Panc1 (cell line): ENCODE data around the gene CCSAP. TPM values are rescaled to one million over a fixed set of nuclear protein-coding genes. Genes with fewer than 3 reads are reported as not detected.

ENCODE experiments used
- ATAC-seq: fragments of 200-7000 bp; cut with Tn5 transposase; 2 replicates; pipeline ENCODE4 v1.9.1; 2020; ENCODE audit warnings: mild to moderate bottlenecking, moderate library complexity
- BruUV-seq: library from RNA; stranded (reverse); fragments of 400-500 nt; replicated peaks from 2 replicates; lab custom pipeline; 2021; lab: Mats Ljungman, UMichigan
- CTCF ChIA-PET: fragments of 300-600 bp; sonication (Branson Sonifier 250); formaldehyde crosslinking; loops from one replicate; lab custom pipeline; 2022; ENCODE audit warnings: antibody characterized with exemption; lab: Charles Lee
- POLR2A ChIA-PET: fragments of 300-600 bp; sonication (Branson Sonifier 250); formaldehyde crosslinking; loops from one replicate; lab custom pipeline; 2022; ENCODE audit warnings: antibody characterized with exemption; lab: Charles Lee
- DNase-seq: peaks from one replicate; pipeline ENCODE4 v3.0.0-alpha.2; 2010; ENCODE audit warnings: low read depth, low spot score
- H3K27ac ChIP-seq: 2 replicates; pipeline ENCODE4 v1.5.1; 2011; ENCODE audit warnings: mild to moderate bottlenecking, low read length, inconsistent platforms
- H3K27me3 ChIP-seq: fragments of 200-500 bp; sonication (Bioruptor generic); 2 replicates; pipeline ENCODE4 v1.6.0; 2014; ENCODE audit warnings: low read length, inconsistent platforms; ENCODE audit not compliant: control insufficient read depth, insufficient read depth
- H3K36me3 ChIP-seq: fragments of 200-500 bp; sonication (Bioruptor generic); 2 replicates; pipeline ENCODE4 v1.5.1; 2014; ENCODE audit warnings: inconsistent platforms, mild to moderate bottlenecking, low read length, moderate library complexity; ENCODE audit not compliant: control insufficient read depth, insufficient read depth
- H3K4me1 ChIP-seq: 2 replicates; pipeline ENCODE4 v1.5.1; 2011; ENCODE audit warnings: inconsistent platforms, mild to moderate bottlenecking, low read length, moderate library complexity; ENCODE audit not compliant: control insufficient read depth, insufficient read depth
- H3K4me3 ChIP-seq, 2 experiments: 2 replicates each; pipeline ENCODE4 v1.5.1; 2011 to 2012; ENCODE audit warnings: low read depth in 2 of 2, low read length in 2 of 2, mild to moderate bottlenecking in 2 of 2, inconsistent platforms in 1 of 2, moderate library complexity in 1 of 2
- H3K9me3 ChIP-seq: fragments of 200-500 bp; sonication (Bioruptor generic); 2 replicates; pipeline ENCODE4 v1.5.1; 2014; ENCODE audit warnings: low read depth, mild to moderate bottlenecking, inconsistent platforms, low read length, moderate library complexity; ENCODE audit not compliant: control insufficient read depth, insufficient read depth
- POLR2AphosphoS5 ChIP-seq: IDR thresholded peaks from 2 replicates; pipeline ENCODE4 v1.6.1; 2012; ENCODE audit warnings: mild to moderate bottlenecking, low read depth, low read length, moderate library complexity
- SIN3A ChIP-seq: IDR thresholded peaks from 2 replicates; pipeline ENCODE4 v1.6.1; 2012; ENCODE audit warnings: low read depth, mild to moderate bottlenecking, low read length, moderate library complexity, borderline replicate concordance; ENCODE audit not compliant: insufficient read depth
- TCF7L2 ChIP-seq: IDR thresholded peaks from 2 replicates; pipeline ENCODE4 v1.6.1; 2011; ENCODE audit warnings: mild to moderate bottlenecking, low read depth, low read length, inconsistent platforms
- in situ Hi-C: cut with HindIII; loops from 2 replicates; pipeline ENCODE4 v1.10.0; 2016; ENCODE audit warnings: low sequenced_read_pairs, low pct_unique_long_range_greater_than_20kb
- intact Hi-C: fragments of 100-400 bp; cut with micrococcal nuclease; formaldehyde crosslinking; loops from one replicate; pipeline ENCODE4 v1.10.0; 2022; ENCODE audit not compliant: unreplicated experiment
- total RNA-seq: library from RNA; stranded (reverse); gene quantifications from one replicate; pipeline ENCODE4 v1.2.1, GENCODE V29; 2021; ENCODE audit not compliant: unreplicated experiment
- TF ChIP-seq, protein P1 (sequence below), 2 experiments: IDR thresholded peaks; 2 replicates each; pipeline ENCODE4 v1.6.1; 2011 to 2012; ENCODE audit warnings: low read depth in 2 of 2, control low read depth in 1 of 2, low read length in 1 of 2, mild to moderate bottlenecking in 1 of 2, moderate library complexity in 1 of 2; ENCODE audit not compliant: insufficient read depth in 1 of 2
- TF ChIP-seq, protein P2 (sequence below): fragments of 450-650 bp; IDR thresholded peaks from 2 replicates; pipeline ENCODE4 v1.5.1; 2017; ENCODE audit warnings: mild to moderate bottlenecking

CCSAP gene
- total RNA-seq, 1 experiment from 2014 or later: 11.6 TPM

GRCh38 chr1:229310833-229311232, 32.0 kb downstream of the CCSAP start:
- intact Hi-C loops: no loop called here
- ChIA-PET POLR2A (no interaction called here), CTCF (no interaction called here)
- Histone ChIP-seq H3K36me3 (no peaks in the 10 kb centered on the region), H3K27ac (no peak overlapping the region), H3K4me3 (no peak overlapping the region), H3K9me3 (no peaks in the 10 kb centered on the region), H3K27me3 (no peaks in the 10 kb centered on the region), H3K4me1 (no peaks in the 10 kb centered on the region)
- DNase-seq (no peak), ATAC-seq (no peak)
- in situ Hi-C loops: no loop called here
- no peak for TF ChIP-seq SIN3A
- TF ChIP-seq, protein P1, sequence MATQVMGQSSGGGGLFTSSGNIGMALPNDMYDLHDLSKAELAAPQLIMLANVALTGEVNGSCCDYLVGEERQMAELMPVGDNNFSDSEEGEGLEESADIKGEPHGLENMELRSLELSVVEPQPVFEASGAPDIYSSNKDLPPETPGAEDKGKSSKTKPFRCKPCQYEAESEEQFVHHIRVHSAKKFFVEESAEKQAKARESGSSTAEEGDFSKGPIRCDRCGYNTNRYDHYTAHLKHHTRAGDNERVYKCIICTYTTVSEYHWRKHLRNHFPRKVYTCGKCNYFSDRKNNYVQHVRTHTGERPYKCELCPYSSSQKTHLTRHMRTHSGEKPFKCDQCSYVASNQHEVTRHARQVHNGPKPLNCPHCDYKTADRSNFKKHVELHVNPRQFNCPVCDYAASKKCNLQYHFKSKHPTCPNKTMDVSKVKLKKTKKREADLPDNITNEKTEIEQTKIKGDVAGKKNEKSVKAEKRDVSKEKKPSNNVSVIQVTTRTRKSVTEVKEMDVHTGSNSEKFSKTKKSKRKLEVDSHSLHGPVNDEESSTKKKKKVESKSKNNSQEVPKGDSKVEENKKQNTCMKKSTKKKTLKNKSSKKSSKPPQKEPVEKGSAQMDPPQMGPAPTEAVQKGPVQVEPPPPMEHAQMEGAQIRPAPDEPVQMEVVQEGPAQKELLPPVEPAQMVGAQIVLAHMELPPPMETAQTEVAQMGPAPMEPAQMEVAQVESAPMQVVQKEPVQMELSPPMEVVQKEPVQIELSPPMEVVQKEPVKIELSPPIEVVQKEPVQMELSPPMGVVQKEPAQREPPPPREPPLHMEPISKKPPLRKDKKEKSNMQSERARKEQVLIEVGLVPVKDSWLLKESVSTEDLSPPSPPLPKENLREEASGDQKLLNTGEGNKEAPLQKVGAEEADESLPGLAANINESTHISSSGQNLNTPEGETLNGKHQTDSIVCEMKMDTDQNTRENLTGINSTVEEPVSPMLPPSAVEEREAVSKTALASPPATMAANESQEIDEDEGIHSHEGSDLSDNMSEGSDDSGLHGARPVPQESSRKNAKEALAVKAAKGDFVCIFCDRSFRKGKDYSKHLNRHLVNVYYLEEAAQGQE (IDR thresholded peaks at IDR 0.05; ENCODE audit: insufficient read depth in 1 of 2, low read depth in 2 of 2, low read length in 1 of 2): no peak
- no peak for TF ChIP-seq TCF7L2
- TF ChIP-seq, protein P2, sequence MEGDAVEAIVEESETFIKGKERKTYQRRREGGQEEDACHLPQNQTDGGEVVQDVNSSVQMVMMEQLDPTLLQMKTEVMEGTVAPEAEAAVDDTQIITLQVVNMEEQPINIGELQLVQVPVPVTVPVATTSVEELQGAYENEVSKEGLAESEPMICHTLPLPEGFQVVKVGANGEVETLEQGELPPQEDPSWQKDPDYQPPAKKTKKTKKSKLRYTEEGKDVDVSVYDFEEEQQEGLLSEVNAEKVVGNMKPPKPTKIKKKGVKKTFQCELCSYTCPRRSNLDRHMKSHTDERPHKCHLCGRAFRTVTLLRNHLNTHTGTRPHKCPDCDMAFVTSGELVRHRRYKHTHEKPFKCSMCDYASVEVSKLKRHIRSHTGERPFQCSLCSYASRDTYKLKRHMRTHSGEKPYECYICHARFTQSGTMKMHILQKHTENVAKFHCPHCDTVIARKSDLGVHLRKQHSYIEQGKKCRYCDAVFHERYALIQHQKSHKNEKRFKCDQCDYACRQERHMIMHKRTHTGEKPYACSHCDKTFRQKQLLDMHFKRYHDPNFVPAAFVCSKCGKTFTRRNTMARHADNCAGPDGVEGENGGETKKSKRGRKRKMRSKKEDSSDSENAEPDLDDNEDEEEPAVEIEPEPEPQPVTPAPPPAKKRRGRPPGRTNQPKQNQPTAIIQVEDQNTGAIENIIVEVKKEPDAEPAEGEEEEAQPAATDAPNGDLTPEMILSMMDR: no peak
- no peak for TF ChIP-seq POLR2AphosphoS5
- BruUV-seq: no TSS peak

DNA sequence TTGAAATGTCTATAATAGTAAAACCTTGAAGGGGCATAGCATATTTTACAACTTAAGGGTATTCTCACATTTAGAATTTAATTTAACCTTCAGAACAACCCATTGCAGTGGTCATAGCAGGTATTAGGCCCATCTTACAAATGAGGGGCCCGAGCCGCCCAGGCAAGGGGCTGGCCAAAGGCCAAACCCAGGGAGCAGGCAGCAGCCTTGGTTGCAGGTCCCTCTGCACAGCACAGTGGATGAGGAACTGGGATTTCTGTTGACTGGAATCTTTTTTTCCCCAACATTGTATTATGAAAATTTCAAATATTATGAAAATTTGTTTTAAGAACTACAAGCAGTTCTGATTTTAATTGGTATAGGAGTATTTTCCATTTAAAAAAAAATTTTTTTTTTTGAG, 33.2 kb downstream of the CCSAP start:
- peaks cover 2% of the 10 kb centered on the region; the same call in 1 of the 2 replicates for H3K36me3 ChIP-seq

More for the DNA sequence above, 33.2 kb downstream of the CCSAP start:
- H3K9me3 ChIP-seq: no peaks in the 10 kb centered on the region
- no peak overlapping the region for H3K4me3 ChIP-seq
- TF ChIP-seq, protein P2: no peak
- TF ChIP-seq SIN3A (no peak), POLR2AphosphoS5 (no peak)
- ATAC-seq: no peak
- intact Hi-C loops: no loop called here
- H3K27me3 ChIP-seq: no peaks in the 10 kb centered on the region
- ChIA-PET CTCF (no interaction called here), POLR2A (no interaction called here)
- no peaks in the 10 kb centered on the region for H3K4me1 ChIP-seq
- in situ Hi-C loops: no loop called here
- DNase-seq: no peak
- no TSS peak for BruUV-seq
- no peak overlapping the region for H3K27ac ChIP-seq
